Measurements from ENCODE around the gene DCAF11. TPM values are rescaled to one million over a fixed set of nuclear protein-coding genes. Genes with fewer than 3 reads are reported as not detected.
A peak's percentile ranks its signal among the peaks of the same experiment; 100 is the strongest.

The DCAF11 gene
- total and polyA plus RNA-seq, 2 of the 13 experiments (the other 11 are each of a cell fraction or from before 2014, with no cell fraction given): 150 to 257 TPM

GRCh38 chr14:24141097-24141880, 26.7 kb downstream of the DCAF11 start, which contains the start of gene EMC9 (continued):
- TF ChIP-seq TMF1 (CRISPR knock-in tag; IDR thresholded peaks at IDR 0.05; ENCODE audit: low read depth) (peak; percentile 91), MEIS2 (CRISPR knock-in tag; IDR thresholded peaks at IDR 0.05) (peak; percentile 41; the same call in 1 of the 2 replicates), PITX1 (CRISPR knock-in tag; IDR thresholded peaks at IDR 0.05) (peak; percentile 84), RAD51 (IDR thresholded peaks at IDR 0.05; ENCODE audit: borderline replicate concordance) (peak; percentile 39; the same call in 1 of the 2 replicates), ZFP41 (CRISPR knock-in tag; IDR thresholded peaks at IDR 0.05; ENCODE audit: borderline replicate concordance) (no peak; the same call in 1 of the 2 replicates), MED1 (CRISPR knock-in tag; IDR thresholded peaks at IDR 0.05) (peak; percentile 75), ZFYVE20 (CRISPR knock-in tag; IDR thresholded peaks at IDR 0.05; ENCODE audit: borderline replicate concordance, low read depth) (0 out of 2 replicates have a peak, but pooled peaks have one; percentile 31), ZBTB7B (CRISPR knock-in tag; IDR thresholded peaks at IDR 0.05) (peak; percentile 71; the same call in 1 of the 2 replicates), ZNF543 (CRISPR knock-in tag; IDR thresholded peaks at IDR 0.05) (peak; percentile 98), SP5 (CRISPR knock-in tag; IDR thresholded peaks at IDR 0.05; ENCODE audit: borderline replicate concordance, low read depth) (peak; percentile 93), ZBTB20 (CRISPR knock-in tag; IDR thresholded peaks at IDR 0.05; ENCODE audit: borderline replicate concordance, low read depth) (peak; percentile 93; the same call in 1 of the 2 replicates), ZNF619 (CRISPR knock-in tag; IDR thresholded peaks at IDR 0.05) (peak; percentile 82), KAT2B (IDR thresholded peaks at IDR 0.05; ENCODE audit: borderline replicate concordance, low read depth, low read length) (no peak), ZKSCAN8 (CRISPR knock-in tag; IDR thresholded peaks at IDR 0.05; ENCODE audit: borderline replicate concordance) (peak; percentile 96), ZNF562 (CRISPR knock-in tag; IDR thresholded peaks at IDR 0.05; ENCODE audit: borderline replicate concordance) (no peak), POLR2AphosphoS5 (IDR thresholded peaks at IDR 0.05; ENCODE audit: low read depth, low read length) (peak; percentile 94), BORCS8-MEF2B (CRISPR knock-in tag; IDR thresholded peaks at IDR 0.05) (peak; percentile 54), ATF1 (CRISPR knock-in tag; IDR thresholded peaks at IDR 0.05) (no peak), XBP1 (CRISPR knock-in tag; IDR thresholded peaks at IDR 0.05) (peak; percentile 99), ZUFSP (CRISPR knock-in tag; IDR thresholded peaks at IDR 0.05; ENCODE audit: borderline replicate concordance) (no peak), ETV5 (CRISPR knock-in tag; IDR thresholded peaks at IDR 0.05; ENCODE audit: borderline replicate concordance) (peak; percentile 79)
- TF ChIP-seq, protein P1, sequence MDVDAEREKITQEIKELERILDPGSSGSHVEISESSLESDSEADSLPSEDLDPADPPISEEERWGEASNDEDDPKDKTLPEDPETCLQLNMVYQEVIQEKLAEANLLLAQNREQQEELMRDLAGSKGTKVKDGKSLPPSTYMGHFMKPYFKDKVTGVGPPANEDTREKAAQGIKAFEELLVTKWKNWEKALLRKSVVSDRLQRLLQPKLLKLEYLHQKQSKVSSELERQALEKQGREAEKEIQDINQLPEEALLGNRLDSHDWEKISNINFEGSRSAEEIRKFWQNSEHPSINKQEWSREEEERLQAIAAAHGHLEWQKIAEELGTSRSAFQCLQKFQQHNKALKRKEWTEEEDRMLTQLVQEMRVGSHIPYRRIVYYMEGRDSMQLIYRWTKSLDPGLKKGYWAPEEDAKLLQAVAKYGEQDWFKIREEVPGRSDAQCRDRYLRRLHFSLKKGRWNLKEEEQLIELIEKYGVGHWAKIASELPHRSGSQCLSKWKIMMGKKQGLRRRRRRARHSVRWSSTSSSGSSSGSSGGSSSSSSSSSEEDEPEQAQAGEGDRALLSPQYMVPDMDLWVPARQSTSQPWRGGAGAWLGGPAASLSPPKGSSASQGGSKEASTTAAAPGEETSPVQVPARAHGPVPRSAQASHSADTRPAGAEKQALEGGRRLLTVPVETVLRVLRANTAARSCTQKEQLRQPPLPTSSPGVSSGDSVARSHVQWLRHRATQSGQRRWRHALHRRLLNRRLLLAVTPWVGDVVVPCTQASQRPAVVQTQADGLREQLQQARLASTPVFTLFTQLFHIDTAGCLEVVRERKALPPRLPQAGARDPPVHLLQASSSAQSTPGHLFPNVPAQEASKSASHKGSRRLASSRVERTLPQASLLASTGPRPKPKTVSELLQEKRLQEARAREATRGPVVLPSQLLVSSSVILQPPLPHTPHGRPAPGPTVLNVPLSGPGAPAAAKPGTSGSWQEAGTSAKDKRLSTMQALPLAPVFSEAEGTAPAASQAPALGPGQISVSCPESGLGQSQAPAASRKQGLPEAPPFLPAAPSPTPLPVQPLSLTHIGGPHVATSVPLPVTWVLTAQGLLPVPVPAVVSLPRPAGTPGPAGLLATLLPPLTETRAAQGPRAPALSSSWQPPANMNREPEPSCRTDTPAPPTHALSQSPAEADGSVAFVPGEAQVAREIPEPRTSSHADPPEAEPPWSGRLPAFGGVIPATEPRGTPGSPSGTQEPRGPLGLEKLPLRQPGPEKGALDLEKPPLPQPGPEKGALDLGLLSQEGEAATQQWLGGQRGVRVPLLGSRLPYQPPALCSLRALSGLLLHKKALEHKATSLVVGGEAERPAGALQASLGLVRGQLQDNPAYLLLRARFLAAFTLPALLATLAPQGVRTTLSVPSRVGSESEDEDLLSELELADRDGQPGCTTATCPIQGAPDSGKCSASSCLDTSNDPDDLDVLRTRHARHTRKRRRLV (CRISPR knock-in tag; IDR thresholded peaks at IDR 0.05): peak; percentile 89
- TF ChIP-seq, protein P2, sequence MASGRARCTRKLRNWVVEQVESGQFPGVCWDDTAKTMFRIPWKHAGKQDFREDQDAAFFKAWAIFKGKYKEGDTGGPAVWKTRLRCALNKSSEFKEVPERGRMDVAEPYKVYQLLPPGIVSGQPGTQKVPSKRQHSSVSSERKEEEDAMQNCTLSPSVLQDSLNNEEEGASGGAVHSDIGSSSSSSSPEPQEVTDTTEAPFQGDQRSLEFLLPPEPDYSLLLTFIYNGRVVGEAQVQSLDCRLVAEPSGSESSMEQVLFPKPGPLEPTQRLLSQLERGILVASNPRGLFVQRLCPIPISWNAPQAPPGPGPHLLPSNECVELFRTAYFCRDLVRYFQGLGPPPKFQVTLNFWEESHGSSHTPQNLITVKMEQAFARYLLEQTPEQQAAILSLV (CRISPR knock-in tag; IDR thresholded peaks at IDR 0.05; ENCODE audit: borderline replicate concordance): peak; percentile 96; the same call in 1 of the 2 replicates
